PC-9 (cell line): ENCODE data around the gene GNG5. TPM values are rescaled to one million over a fixed set of nuclear protein-coding genes. Genes with fewer than 3 reads are reported as not detected.

Experiments
- BruUV-seq: library from RNA; stranded (reverse); fragments of 400-500 nt; replicated peaks from 2 replicates; lab custom pipeline; 2021; lab: Mats Ljungman, UMichigan
- CTCF ChIA-PET: fragments of 300-600 bp; sonication (Branson Sonifier 250); formaldehyde crosslinking; loops from one replicate; lab custom pipeline; 2022; ENCODE audit warnings: antibody characterized with exemption; lab: Charles Lee
- POLR2A ChIA-PET: fragments of 300-600 bp; sonication (Branson Sonifier 250); formaldehyde crosslinking; loops from one replicate; lab custom pipeline; 2022; ENCODE audit warnings: antibody characterized with exemption; ENCODE audit not compliant: unreplicated experiment; lab: Charles Lee
- DNase-seq, 2 experiments: peaks; one replicate each; pipeline versions ENCODE4 v3.0.0 to v3.0.0-alpha.2; 2015 to 2022; ENCODE audit warnings: mixed read lengths in 1 of 2
- H2AFZ ChIP-seq: fragments of 200-600 bp; sonication (generic); 2 replicates; pipeline ENCODE4 v1.8.1; 2017; ENCODE audit warnings: antibody characterized with exemption
- H3F3A ChIP-seq: fragments of 200-600 bp; sonication (generic); 2 replicates; pipeline ENCODE4 v1.8.1; 2017; ENCODE audit warnings: antibody characterized with exemption, mild to moderate bottlenecking, low read depth; ENCODE audit not compliant: insufficient read depth
- H3K27ac ChIP-seq: fragments of 200-600 bp; sonication (generic); 2 replicates; pipeline ENCODE4 v1.6.1; 2016; ENCODE audit warnings: mixed run types
- H3K27me3 ChIP-seq: fragments of 200-600 bp; sonication (generic); 2 replicates; pipeline ENCODE4 v1.6.1; 2016; ENCODE audit warnings: low read depth, mixed run types; ENCODE audit not compliant: insufficient read depth
- H3K36me3 ChIP-seq: fragments of 200-600 bp; sonication (generic); 2 replicates; pipeline ENCODE4 v1.6.1; 2016; ENCODE audit warnings: low read depth, mixed run types
- H3K4me1 ChIP-seq: fragments of 200-600 bp; sonication (generic); replicated peaks from 2 replicates; pipeline ENCODE4 v1.6.1; 2016; ENCODE audit warnings: mixed run types; ENCODE audit not compliant: insufficient read depth
- H3K4me2 ChIP-seq: fragments of 200-600 bp; sonication (generic); 2 replicates; pipeline ENCODE4 v1.6.1; 2017; ENCODE audit warnings: mixed run types
- H3K4me3 ChIP-seq: fragments of 200-600 bp; sonication (generic); 2 replicates; pipeline ENCODE4 v1.6.1; 2016; ENCODE audit warnings: mixed run types
- H3K79me2 ChIP-seq: fragments of 200-600 bp; sonication (generic); 2 replicates; pipeline ENCODE4 v1.6.1; 2017; ENCODE audit warnings: low read depth, mixed run types
- H3K9me2 ChIP-seq: fragments of 200-600 bp; sonication (generic); 2 replicates; pipeline ENCODE4 v1.8.1; 2017; ENCODE audit warnings: mild to moderate bottlenecking; ENCODE audit not compliant: insufficient read depth
- H3K9me3 ChIP-seq: fragments of 200-600 bp; sonication (generic); 2 replicates; pipeline ENCODE4 v1.8.1; 2016; ENCODE audit warnings: low read depth; ENCODE audit not compliant: insufficient read depth
- H4K20me1 ChIP-seq: fragments of 200-600 bp; sonication (generic); 2 replicates; pipeline ENCODE4 v1.8.1; 2017; ENCODE audit not compliant: insufficient read depth
- EZH2 ChIP-seq: fragments of 200-600 bp; sonication (generic); IDR thresholded peaks from 2 replicates; pipeline ENCODE4 v1.8.0; 2017; ENCODE audit warnings: antibody characterized with exemption, low read depth
- intact Hi-C: fragments of 100-400 bp; cut with micrococcal nuclease; formaldehyde crosslinking; loops from one replicate; pipeline ENCODE4 v1.10.0; 2022; ENCODE audit not compliant: unreplicated experiment
- total RNA-seq: library from RNA; stranded (reverse); gene quantifications from 2 replicates; pipeline ENCODE4 v1.2.3, GENCODE V29; 2021
- TF ChIP-seq, protein P1 (sequence below): fragments of 200-600 bp; sonication (generic); conservative IDR thresholded peaks from 2 replicates; pipeline ENCODE4 v1.6.1; 2017; ENCODE audit warnings: mixed run types, antibody characterized with exemption, mild to moderate bottlenecking, moderate library complexity

GNG5 gene
- total RNA-seq, 1 experiment from 2014 or later = 98.8 TPM

DNA sequence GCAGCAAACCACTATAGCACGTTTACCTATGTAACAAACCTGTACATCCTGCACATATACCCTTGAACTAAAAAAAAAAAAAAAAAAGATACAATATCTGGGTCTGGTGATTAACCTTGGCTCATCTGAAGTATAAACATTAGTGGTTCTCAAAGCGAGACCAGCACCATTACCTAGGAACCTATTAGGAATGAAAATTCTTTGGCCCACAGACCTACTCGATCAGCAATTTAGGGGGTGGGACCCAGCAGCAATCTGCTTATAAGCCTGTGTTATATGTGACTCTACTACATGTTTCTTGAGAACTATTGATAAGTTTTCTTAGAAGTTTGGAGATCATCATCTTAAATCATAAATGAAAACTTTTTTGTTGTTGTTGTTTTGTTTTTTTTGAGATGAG, 9.9 kb downstream of the GNG5 start:
- H3K36me3 ChIP-seq = peaks cover 70% of the 10 kb centered on the region
- peaks cover 30% of the 10 kb centered on the region for H3K79me2 ChIP-seq
- H2AFZ ChIP-seq = no peak overlapping the region
- BruUV-seq = no TSS peak
- H3K4me3 ChIP-seq = no peak overlapping the region
- no peak overlapping the region for H3K4me2 ChIP-seq
- intact Hi-C loops = no loop called here
- H3K9me2 ChIP-seq = no peaks in the 10 kb centered on the region
- no peak overlapping the region for H3K27ac ChIP-seq
- H3K27me3 ChIP-seq = no peaks in the 10 kb centered on the region
- no peak for DNase-seq
- ChIA-PET POLR2A (no interaction called here), CTCF (no interaction called here)
- H3K9me3 ChIP-seq = no peaks in the 10 kb centered on the region
- no peaks in the 10 kb centered on the region for H3K4me1 ChIP-seq
- peaks cover 55% of the 10 kb centered on the region for H3F3A ChIP-seq
- TF ChIP-seq EZH2 = no peak
- TF ChIP-seq, protein P1, sequence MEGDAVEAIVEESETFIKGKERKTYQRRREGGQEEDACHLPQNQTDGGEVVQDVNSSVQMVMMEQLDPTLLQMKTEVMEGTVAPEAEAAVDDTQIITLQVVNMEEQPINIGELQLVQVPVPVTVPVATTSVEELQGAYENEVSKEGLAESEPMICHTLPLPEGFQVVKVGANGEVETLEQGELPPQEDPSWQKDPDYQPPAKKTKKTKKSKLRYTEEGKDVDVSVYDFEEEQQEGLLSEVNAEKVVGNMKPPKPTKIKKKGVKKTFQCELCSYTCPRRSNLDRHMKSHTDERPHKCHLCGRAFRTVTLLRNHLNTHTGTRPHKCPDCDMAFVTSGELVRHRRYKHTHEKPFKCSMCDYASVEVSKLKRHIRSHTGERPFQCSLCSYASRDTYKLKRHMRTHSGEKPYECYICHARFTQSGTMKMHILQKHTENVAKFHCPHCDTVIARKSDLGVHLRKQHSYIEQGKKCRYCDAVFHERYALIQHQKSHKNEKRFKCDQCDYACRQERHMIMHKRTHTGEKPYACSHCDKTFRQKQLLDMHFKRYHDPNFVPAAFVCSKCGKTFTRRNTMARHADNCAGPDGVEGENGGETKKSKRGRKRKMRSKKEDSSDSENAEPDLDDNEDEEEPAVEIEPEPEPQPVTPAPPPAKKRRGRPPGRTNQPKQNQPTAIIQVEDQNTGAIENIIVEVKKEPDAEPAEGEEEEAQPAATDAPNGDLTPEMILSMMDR = no peak
- H4K20me1 ChIP-seq = peaks cover 36% of the 10 kb centered on the region

DNA sequence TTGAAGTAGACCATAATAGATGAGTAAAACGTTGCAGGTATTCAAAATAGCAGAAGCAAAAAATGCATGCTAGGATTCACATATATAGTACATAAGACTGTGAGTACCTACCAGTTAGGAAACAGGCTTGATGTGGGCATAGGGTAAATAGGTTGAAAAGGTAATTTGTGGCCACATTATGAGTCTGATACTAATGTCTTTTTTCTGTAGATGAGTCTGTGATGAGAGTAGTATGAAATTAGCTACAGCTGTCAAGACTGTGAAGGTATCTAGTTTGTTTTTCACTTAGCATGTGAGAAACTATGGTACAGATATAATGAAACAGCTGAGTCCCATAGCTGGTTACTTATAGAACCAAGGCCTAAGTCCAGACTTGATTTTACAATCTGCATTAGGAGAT, 12.6 kb downstream of the GNG5 start:
- intact Hi-C loops = no loop called here
- Histone ChIP-seq H3K9me3 (no peaks in the 10 kb centered on the region), H2AFZ (no peak overlapping the region), H3K9me2 (no peaks in the 10 kb centered on the region), H3K4me1 (no peaks in the 10 kb centered on the region), H3K79me2 (0 out of 2 replicates have a peak, but pooled peaks cover 2% of the 10 kb centered on the region), H3K36me3 (peaks cover 66% of the 10 kb centered on the region), H3F3A (peaks cover 43% of the 10 kb centered on the region), H4K20me1 (peaks cover 16% of the 10 kb centered on the region), H3K27me3 (no peaks in the 10 kb centered on the region), H3K4me2 (no peak overlapping the region), H3K27ac (no peak overlapping the region), H3K4me3 (no peak overlapping the region)
- ChIA-PET POLR2A (no interaction called here), CTCF (no interaction called here)
- TF ChIP-seq, protein P1 = no peak
- no peak for TF ChIP-seq EZH2
- no TSS peak for BruUV-seq
- no peak for DNase-seq

DNA sequence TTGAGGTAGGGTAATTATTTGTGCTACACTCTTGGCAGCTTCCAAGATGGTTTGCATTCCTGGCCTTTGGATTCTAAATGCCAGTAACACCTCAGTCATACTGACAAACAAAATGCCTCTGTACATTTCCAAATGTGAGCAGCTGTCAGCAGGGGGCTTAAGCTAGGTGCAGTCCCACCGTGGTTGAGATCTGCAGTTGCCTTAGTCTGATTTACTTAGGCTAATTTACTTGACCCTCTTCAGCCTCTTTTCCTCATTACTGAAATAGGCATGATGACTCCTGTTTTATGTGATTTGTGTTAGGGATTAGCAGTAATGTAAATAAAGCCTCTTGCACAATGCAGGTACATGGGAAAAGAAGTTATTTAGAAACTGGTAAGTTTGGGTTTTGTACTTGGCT, 13.7 kb downstream of the GNG5 start:
- no TSS peak for BruUV-seq

More for the DNA sequence above, 13.7 kb downstream of the GNG5 start:
- H3K4me2 ChIP-seq = no peak overlapping the region
- ChIA-PET POLR2A (no interaction called here), CTCF (no interaction called here)
- H3K36me3 ChIP-seq = peaks cover 59% of the 10 kb centered on the region
- no peaks in the 10 kb centered on the region for H3K9me3 ChIP-seq
- no peaks in the 10 kb centered on the region for H3K4me1 ChIP-seq
- no peaks in the 10 kb centered on the region for H3K9me2 ChIP-seq
- H2AFZ ChIP-seq = no peak overlapping the region
- TF ChIP-seq, protein P1 = no peak
- TF ChIP-seq EZH2 = no peak
- no peaks in the 10 kb centered on the region for H3K27me3 ChIP-seq
- no peak overlapping the region for H3K4me3 ChIP-seq
- intact Hi-C loops = no loop called here
- peaks cover 22% of the 10 kb centered on the region for H4K20me1 ChIP-seq
- peaks cover 6% of the 10 kb centered on the region; the same call in 1 of the 2 replicates for H3K79me2 ChIP-seq
- DNase-seq = no peak
- H3K27ac ChIP-seq = no peak overlapping the region
- H3F3A ChIP-seq = peaks cover 35% of the 10 kb centered on the region
